Measurements from ENCODE around the gene GPR137C. TPM values are rescaled to one million over a fixed set of nuclear protein-coding genes. Genes with fewer than 3 reads are reported as not detected.
A peak's percentile ranks its signal among the peaks of the same experiment; 100 is the strongest.
"Not testable (repeated sequence)": the region's sequence is repeated elsewhere in the genome, so short reads cannot be mapped to it uniquely, and the experiment has no call there.

GPR137C gene
- total RNA-seq, 1 donor from 2014 or later: 1.1 TPM

- Histone ChIP-seq H3K4me3 (ENCODE audit: insufficient read depth, low read depth, low read length) (no peak overlapping the region), H3K27ac (ENCODE audit: low read depth, low read length) (no peak overlapping the region), H3K9me3 (ENCODE audit: insufficient read depth, low read depth, low read length) (no peaks in the 10 kb centered on the region), H3K36me3 (ENCODE audit: insufficient read depth, low read length) (no peaks in the 10 kb centered on the region), H2AFZ (ENCODE audit: low read depth, low read length) (no peak overlapping the region), H3K27me3 (ENCODE audit: insufficient read depth, low read length) (no peaks in the 10 kb centered on the region), H3K9ac (ENCODE audit: low read length) (no peak overlapping the region), H3K79me2 (ENCODE audit: insufficient read depth, low read length) (no peaks in the 10 kb centered on the region), H3K4me1 (ENCODE audit: insufficient read depth, low read length) (peaks cover 12% of the 10 kb centered on the region), H4K20me1 (ENCODE audit: insufficient read depth, low read length) (no peaks in the 10 kb centered on the region), H3K4me2 (ENCODE audit: low read length) (no peak overlapping the region)
- Mint-ChIP-seq H3K36me3 (ENCODE audit: low read depth, unreplicated experiment) (no peaks in the 10 kb centered on the region), H3K27me3 (ENCODE audit: low read depth, unreplicated experiment) (no peaks in the 10 kb centered on the region), H3K27ac (ENCODE audit: unreplicated experiment) (no peak overlapping the region), H3K9me3 (ENCODE audit: unreplicated experiment) (peaks cover 2% of the 10 kb centered on the region), H3K4me1 (ENCODE audit: low read depth, unreplicated experiment) (no peaks in the 10 kb centered on the region), H3K4me3 (ENCODE audit: unreplicated experiment) (no peak overlapping the region)
- DNase-seq (ENCODE audit: low read depth): no peak
- TF ChIP-seq EZH2 (IDR thresholded peaks at IDR 0.05; ENCODE audit: insufficient read depth, low read length) (no peak), CTCF (IDR thresholded peaks at IDR 0.05; ENCODE audit: insufficient read depth, low read depth, low read length) (no peak)
- FAIRE-seq: no peak
These were observed 6.1 kb downstream of the GPR137C start for GRCh38 chr14:52558688-52559087.

DNA sequence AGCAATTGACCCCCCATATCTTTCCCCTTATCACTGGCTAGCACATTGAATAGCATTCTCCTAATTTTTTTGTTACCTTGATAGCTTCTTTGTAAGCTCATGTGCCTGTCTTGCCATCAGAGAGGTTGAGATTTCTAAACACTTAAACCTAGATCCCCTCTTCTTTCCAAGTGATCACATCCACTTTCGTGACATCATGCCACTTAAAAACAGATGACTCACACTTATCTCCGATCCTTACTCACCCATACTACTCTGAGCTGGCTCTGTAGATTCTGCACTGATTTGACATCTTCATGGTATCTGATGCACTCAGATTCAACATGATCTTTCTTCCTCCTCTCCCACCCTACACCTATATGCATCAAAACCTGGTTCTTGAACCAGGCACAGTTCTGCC, 10.5 kb downstream of the GPR137C start:
- Mint-ChIP-seq H3K27ac (ENCODE audit: unreplicated experiment) (no peak overlapping the region), H3K36me3 (ENCODE audit: low read depth, unreplicated experiment) (peaks cover 2% of the 10 kb centered on the region), H3K4me3 (ENCODE audit: unreplicated experiment) (no peak overlapping the region), H3K9me3 (ENCODE audit: unreplicated experiment) (peaks cover 2% of the 10 kb centered on the region), H3K4me1 (ENCODE audit: low read depth, unreplicated experiment) (no peaks in the 10 kb centered on the region), H3K27me3 (ENCODE audit: low read depth, unreplicated experiment) (no peaks in the 10 kb centered on the region)
- H3K27me3 ChIP-seq (ENCODE audit: insufficient read depth, low read length): no peaks in the 10 kb centered on the region
- H3K9me3 ChIP-seq (ENCODE audit: insufficient read depth, low read depth, low read length): no peaks in the 10 kb centered on the region
- no peak overlapping the region for H3K4me3 ChIP-seq (ENCODE audit: insufficient read depth, low read depth, low read length)
- H3K36me3 ChIP-seq (ENCODE audit: insufficient read depth, low read length): no peaks in the 10 kb centered on the region
- no peak overlapping the region for H3K4me2 ChIP-seq (ENCODE audit: low read length)
- no peaks in the 10 kb centered on the region for H4K20me1 ChIP-seq (ENCODE audit: insufficient read depth, low read length)
- peaks cover 8% of the 10 kb centered on the region for H3K4me1 ChIP-seq (ENCODE audit: insufficient read depth, low read length)
- no peak overlapping the region for H3K27ac ChIP-seq (ENCODE audit: low read depth, low read length)
- TF ChIP-seq EZH2 (IDR thresholded peaks at IDR 0.05; ENCODE audit: insufficient read depth, low read length): no peak
- no peak for FAIRE-seq
- no peak overlapping the region for H3K9ac ChIP-seq (ENCODE audit: low read length)
- DNase-seq (ENCODE audit: low read depth): peak; percentile 60
- no peak overlapping the region for H2AFZ ChIP-seq (ENCODE audit: low read depth, low read length)
- H3K79me2 ChIP-seq (ENCODE audit: insufficient read depth, low read length): no peaks in the 10 kb centered on the region

GRCh38 chr14:52568454-52568853, 15.8 kb downstream of the GPR137C start:
- DNase-seq (ENCODE audit: low read depth); H3K27ac ChIP-seq (ENCODE audit: low read depth, low read length); H3K27me3 ChIP-seq (ENCODE audit: insufficient read depth, low read length); H3K9ac ChIP-seq (ENCODE audit: low read length); H3K4me2 ChIP-seq (ENCODE audit: low read length); H3K27ac Mint-ChIP-seq (ENCODE audit: unreplicated experiment); H3K4me1 ChIP-seq (ENCODE audit: insufficient read depth, low read length); H3K79me2 ChIP-seq (ENCODE audit: insufficient read depth, low read length); H3K27me3 Mint-ChIP-seq (ENCODE audit: low read depth, unreplicated experiment); H3K4me3 ChIP-seq (ENCODE audit: insufficient read depth, low read depth, low read length); H3K36me3 ChIP-seq (ENCODE audit: insufficient read depth, low read length); H3K4me3 Mint-ChIP-seq (ENCODE audit: unreplicated experiment); H4K20me1 ChIP-seq (ENCODE audit: insufficient read depth, low read length); H2AFZ ChIP-seq (ENCODE audit: low read depth, low read length); H3K36me3 Mint-ChIP-seq (ENCODE audit: low read depth, unreplicated experiment); H3K9me3 ChIP-seq (ENCODE audit: insufficient read depth, low read depth, low read length); H3K4me1 Mint-ChIP-seq (ENCODE audit: low read depth, unreplicated experiment); FAIRE-seq: not testable (repeated sequence)
- H3K9me3 Mint-ChIP-seq (ENCODE audit: unreplicated experiment): peaks cover 32% of the 10 kb centered on the region

- no peak overlapping the region for H3K4me2 ChIP-seq (ENCODE audit: low read length)
- no peaks in the 10 kb centered on the region for H3K9me3 ChIP-seq (ENCODE audit: insufficient read depth, low read depth, low read length)
- no peaks in the 10 kb centered on the region for H3K27me3 Mint-ChIP-seq (ENCODE audit: low read depth, unreplicated experiment)
- TF ChIP-seq EZH2 (IDR thresholded peaks at IDR 0.05; ENCODE audit: insufficient read depth, low read length) (no peak), CTCF (IDR thresholded peaks at IDR 0.05; ENCODE audit: insufficient read depth, low read depth, low read length) (no peak)
- H3K9ac ChIP-seq (ENCODE audit: low read length): no peak overlapping the region
- H2AFZ ChIP-seq (ENCODE audit: low read depth, low read length): no peak overlapping the region
- H3K36me3 ChIP-seq (ENCODE audit: insufficient read depth, low read length): no peaks in the 10 kb centered on the region
- H3K4me3 ChIP-seq (ENCODE audit: insufficient read depth, low read depth, low read length): no peak overlapping the region
- no peaks in the 10 kb centered on the region for H3K79me2 ChIP-seq (ENCODE audit: insufficient read depth, low read length)
- no peaks in the 10 kb centered on the region for H3K27me3 ChIP-seq (ENCODE audit: insufficient read depth, low read length)
- no peak overlapping the region for H3K4me3 Mint-ChIP-seq (ENCODE audit: unreplicated experiment)
- H3K4me1 Mint-ChIP-seq (ENCODE audit: low read depth, unreplicated experiment): no peaks in the 10 kb centered on the region
- no peak for FAIRE-seq
- H3K9me3 Mint-ChIP-seq (ENCODE audit: unreplicated experiment): peaks cover 30% of the 10 kb centered on the region
- no peak overlapping the region for H3K27ac ChIP-seq (ENCODE audit: low read depth, low read length)
- H4K20me1 ChIP-seq (ENCODE audit: insufficient read depth, low read length): no peaks in the 10 kb centered on the region
- H3K27ac Mint-ChIP-seq (ENCODE audit: unreplicated experiment): no peak overlapping the region
- peaks cover 2% of the 10 kb centered on the region for H3K36me3 Mint-ChIP-seq (ENCODE audit: low read depth, unreplicated experiment)
- H3K4me1 ChIP-seq (ENCODE audit: insufficient read depth, low read length): no peaks in the 10 kb centered on the region
- no peak for DNase-seq (ENCODE audit: low read depth)
These were observed 23.2 kb downstream of the GPR137C start for GRCh38 chr14:52575858-52576257.

Data from astrocyte (in vitro differentiated cells and primary cell).